HepG2 (cell line): Measurements from ENCODE around the gene CADM1. TPM values are rescaled to one million over a fixed set of nuclear protein-coding genes. Genes with fewer than 3 reads are reported as not detected.
A peak's percentile ranks its signal among the peaks of the same experiment; 100 is the strongest.

ENCODE experiments used
- ATAC-seq: fragments of 200-7000 bp; cut with Tn5 transposase; 3 replicates; pipeline ENCODE4 v1.9.1; 2020; ENCODE audit warnings: mild to moderate bottlenecking, moderate library complexity
- BruUV-seq: library from RNA; stranded (reverse); fragments of 400-500 nt; replicated peaks from 2 replicates; lab custom pipeline; 2021; lab: Mats Ljungman, UMichigan
- CTCF ChIA-PET: fragments of 300-600 bp; formaldehyde crosslinking; extraction: SDS; loops from one replicate; lab custom pipeline; 2021; ENCODE audit warnings: low total read pairs, inconsistent platforms, low intra/inter-chr PET ratio; lab: Yijun Ruan, JAX
- POLR2A ChIA-PET: fragments of 350-600 bp; sonication (Branson Sonifier 250); formaldehyde crosslinking; loops from one replicate; lab custom pipeline; 2020; ENCODE audit warnings: antibody characterized with exemption, inconsistent platforms; lab: Yijun Ruan, JAX
- DNase-seq: peaks from one replicate; pipeline ENCODE4 v3.0.0-alpha.2; 2015; ENCODE audit warnings: low spot score
- FAIRE-seq: peaks from 3 replicates; lab custom pipeline; 2011; peaks lifted over from hg19 to GRCh38; lab: Jason Lieb, UNC
- H2AFZ ChIP-seq: one replicate; pipeline ENCODE4 v1.6.1; 2011; ENCODE audit warnings: low read length, inconsistent platforms
- H3K27ac ChIP-seq: fragments of 300-600 bp; 3 replicates; pipeline ENCODE4 v1.8.0; 2011; ENCODE audit warnings: mixed run types, mild to moderate bottlenecking, mixed read lengths, low read length, inconsistent platforms; ENCODE audit not compliant: insufficient read depth; ENCODE audit errors: extremely low read length
- H3K27me3 ChIP-seq, 2 experiments: fragments of 200-600 bp in 1 of 2; 2 replicates in 1 of 2; 3 replicates in 1 of 2; pipeline versions ENCODE4 v1.6.0 to v1.8.0; 2011; ENCODE audit warnings: low read length in 2 of 2, mild to moderate bottlenecking in 2 of 2, moderate library complexity in 2 of 2, inconsistent platforms in 1 of 2; ENCODE audit not compliant: insufficient read depth in 2 of 2, control insufficient read depth in 1 of 2
- H3K36me3 ChIP-seq, 2 experiments: fragments of 200-600 bp in 1 of 2; replicated peaks in 1 of 2; 2 replicates in 1 of 2; 3 replicates in 1 of 2; pipeline versions ENCODE4 v1.5.1 to v1.8.0; 2011; ENCODE audit warnings: low read length in 2 of 2, inconsistent platforms in 1 of 2; ENCODE audit not compliant: insufficient read depth in 2 of 2, control insufficient read depth in 1 of 2
- H3K4me1 ChIP-seq: 2 replicates; pipeline ENCODE4 v1.5.1; 2012; ENCODE audit warnings: low read length, inconsistent platforms; ENCODE audit not compliant: insufficient read depth
- H3K4me2 ChIP-seq: 2 replicates; pipeline ENCODE4 v1.6.0; 2011; ENCODE audit warnings: low read depth, low read length, inconsistent platforms
- H3K4me3 ChIP-seq, 3 experiments: fragments of 200-600 bp in 1 of 3; sonication (generic), shearing (Covaris generic) in 1 of 3; replicated peaks in 1 of 3; 2 replicates each; pipeline ENCODE4 v1.5.1; 2011 to 2016; ENCODE audit warnings: low read length in 3 of 3, inconsistent platforms in 2 of 3, low read depth in 2 of 3, mild to moderate bottlenecking in 2 of 3, control low read depth in 1 of 3, mixed read lengths in 1 of 3; ENCODE audit not compliant: insufficient read depth in 1 of 3
- H3K79me2 ChIP-seq: one replicate; pipeline ENCODE4 v1.6.1; 2011; ENCODE audit warnings: low read length, inconsistent platforms; ENCODE audit not compliant: insufficient read depth
- H3K9ac ChIP-seq: 2 replicates; pipeline ENCODE4 v1.6.0; 2011; ENCODE audit warnings: mild to moderate bottlenecking, low read depth, low read length, inconsistent platforms; ENCODE audit not compliant: insufficient read depth
- H3K9me3 ChIP-seq: 2 replicates; pipeline ENCODE4 v1.5.1; 2012; ENCODE audit warnings: mild to moderate bottlenecking, low read length
- H4K20me1 ChIP-seq: 2 replicates; pipeline ENCODE4 v1.6.0; 2011; ENCODE audit warnings: inconsistent platforms, mild to moderate bottlenecking, low read length, moderate library complexity; ENCODE audit not compliant: insufficient read depth
- AHR ChIP-seq: IDR thresholded peaks from 2 replicates; pipeline ENCODE4 v1.6.1; 2018; ENCODE audit warnings: missing genetic modification reagents, missing compliant biosample characterization
- CREB1 ChIP-seq, 2 experiments: fragments of 450-650 bp in 1 of 2; IDR thresholded peaks; 2 replicates each; pipeline ENCODE4 v1.6.1; 2016 to 2017; ENCODE audit warnings: control low read depth in 1 of 2, mild to moderate bottlenecking in 1 of 2, missing compliant biosample characterization in 1 of 2, missing genetic modification characterization in 1 of 2
- PATZ1 ChIP-seq: sonication (generic); formaldehyde crosslinking; IDR thresholded peaks from 2 replicates; pipeline ENCODE4 v1.4.0; 2020; ENCODE audit warnings: missing genetic modification reagents
- PAX8 ChIP-seq: sonication (generic); formaldehyde crosslinking; IDR thresholded peaks from 2 replicates; pipeline ENCODE4 v1.8.0; 2022; ENCODE audit warnings: mild to moderate bottlenecking, missing genetic modification reagents, borderline replicate concordance
- SP1 ChIP-seq, 2 experiments: fragments of 450-650 bp in 1 of 2; sonication (generic) in 1 of 2; formaldehyde crosslinking in 1 of 2; IDR thresholded peaks; 2 replicates each; pipeline versions ENCODE4 v1.4.0 to v1.6.1; 2016 to 2020; ENCODE audit warnings: missing genetic modification reagents in 1 of 2
- ZC3H13 ChIP-seq: sonication (generic); formaldehyde crosslinking; IDR thresholded peaks from 2 replicates; pipeline ENCODE4 v1.8.1; 2023; ENCODE audit warnings: mild to moderate bottlenecking, missing genetic modification reagents, moderate library complexity
- ZFP36L2 ChIP-seq: sonication (generic); formaldehyde crosslinking; IDR thresholded peaks from 2 replicates; pipeline ENCODE4 v1.4.0; 2020; ENCODE audit warnings: missing genetic modification reagents
- ZNF264 ChIP-seq: sonication (generic); formaldehyde crosslinking; IDR thresholded peaks from 2 replicates; pipeline ENCODE4 v1.4.0; 2020; ENCODE audit warnings: missing genetic modification reagents
- ZNF367 ChIP-seq: sonication (generic); formaldehyde crosslinking; IDR thresholded peaks from 2 replicates; pipeline ENCODE4 v1.4.0; 2020; ENCODE audit warnings: missing genetic modification reagents, borderline replicate concordance
- ZNF484 ChIP-seq: sonication (generic); formaldehyde crosslinking; IDR thresholded peaks from 2 replicates; pipeline ENCODE4 v1.5.1; 2020; ENCODE audit warnings: mild to moderate bottlenecking, low read depth, missing genetic modification reagents, borderline replicate concordance
- ZNF557 ChIP-seq: sonication (generic); formaldehyde crosslinking; IDR thresholded peaks from 2 replicates; pipeline ENCODE4 v1.4.0; 2020; ENCODE audit warnings: missing genetic modification reagents
- ZNF780A ChIP-seq: sonication (generic); formaldehyde crosslinking; IDR thresholded peaks from 2 replicates; pipeline ENCODE4 v1.8.0; 2022; ENCODE audit warnings: mild to moderate bottlenecking, missing genetic modification reagents, moderate library complexity
- WGBS: methylation state at CpG from one replicate; pipeline ENCODE4 v1.1.6; 2017; ENCODE audit warnings: low lambda C conversion rate; 5-methylcytosine and 5-hydroxymethylcytosine counted together
- in situ Hi-C: cut with HindIII; loops from 2 replicates; pipeline ENCODE4 v1.10.0; 2017; ENCODE audit warnings: low pct_unique_long_range_greater_than_20kb; ENCODE audit not compliant: extremely low pct_ligation_motif_present
- intact Hi-C: fragments of 100-400 bp; cut with micrococcal nuclease; formaldehyde crosslinking; loops from one replicate; pipeline ENCODE4 v1.10.0; 2022; ENCODE audit not compliant: unreplicated experiment
- polyA plus RNA-seq, 8 experiments: library from polyadenylated mRNA; depleted of rRNA in 3 of 8; stranded (reverse) in 7 of 8; unstranded in 1 of 8; fragments of >200 nt; fragmentation: Illumina TruSeq in 4 of 8; extraction: Trizol in 4 of 8; gene quantifications; 2 replicates each; pipeline versions ENCODE4 v1.2.1 to v1.2.3, GENCODE V29; 2011 to 2016; ENCODE audit warnings: low read depth in 4 of 8, missing spikeins in 1 of 8, mixed read lengths in 1 of 8; ENCODE audit not compliant: insufficient read depth in 1 of 8
- total RNA-seq, 5 experiments: library from RNA; depleted of rRNA; stranded (reverse); fragments of >200 nt; fragmentation: Illumina TruSeq; extraction: Trizol; gene quantifications; 2 replicates each; pipeline ENCODE4 v1.2.3, GENCODE V29; 2016; ENCODE audit warnings: low read depth in 1 of 5
- TF ChIP-seq, protein P1 (sequence below), 2 experiments: sonication (generic) in 1 of 2; formaldehyde crosslinking in 1 of 2; IDR thresholded peaks; 2 replicates each; pipeline versions ENCODE4 v1.5.1 to v1.6.1; 2011 to 2020; ENCODE audit warnings: borderline replicate concordance in 1 of 2, low read depth in 1 of 2, low read length in 1 of 2, mild to moderate bottlenecking in 1 of 2, missing genetic modification reagents in 1 of 2, moderate library complexity in 1 of 2

Gene CADM1
- total and polyA plus RNA-seq, 2 of the 13 experiments (the other 11 are each of a cell fraction or from before 2014, with no cell fraction given) = 71.3 to 122 TPM

- no peak overlapping the region for H2AFZ ChIP-seq
- CTCF ChIA-PET = no interaction called here
- FAIRE-seq (no peak), ATAC-seq (no peak), DNase-seq (no peak)
- no peaks in the 10 kb centered on the region for H3K79me2 ChIP-seq
- no peaks in the 10 kb centered on the region for H3K9me3 ChIP-seq
- peak overlapping the region; percentile 87 for H3K27ac ChIP-seq
- POLR2A ChIA-PET = interaction anchor here (1.7 to 3.9 kb wide), 2 partner anchors 20 to 24 kb away, joined by 7 to 20 read pairs; partner anchors contain the start of gene CADM1
- TF ChIP-seq ZNF780A (no peak), AHR (CRISPR knock-in tag) (no peak), ZFP36L2 (CRISPR knock-in tag) (no peak), ZNF557 (CRISPR knock-in tag) (no peak), PAX8 (CRISPR knock-in tag) (no peak), ZNF484 (no peak), CREB1 (IDR thresholded peaks at IDR 0.05) (no peak), CREB1 (CRISPR knock-in tag; IDR thresholded peaks at IDR 0.05) (no peak), ZNF367 (CRISPR knock-in tag) (no peak), ZNF264 (no peak), ZC3H13 (no peak), SP1 (IDR thresholded peaks at IDR 0.05) (no peak), SP1 (CRISPR knock-in tag; IDR thresholded peaks at IDR 0.05) (no peak), PATZ1 (CRISPR knock-in tag) (no peak)
- TF ChIP-seq, protein P1, sequence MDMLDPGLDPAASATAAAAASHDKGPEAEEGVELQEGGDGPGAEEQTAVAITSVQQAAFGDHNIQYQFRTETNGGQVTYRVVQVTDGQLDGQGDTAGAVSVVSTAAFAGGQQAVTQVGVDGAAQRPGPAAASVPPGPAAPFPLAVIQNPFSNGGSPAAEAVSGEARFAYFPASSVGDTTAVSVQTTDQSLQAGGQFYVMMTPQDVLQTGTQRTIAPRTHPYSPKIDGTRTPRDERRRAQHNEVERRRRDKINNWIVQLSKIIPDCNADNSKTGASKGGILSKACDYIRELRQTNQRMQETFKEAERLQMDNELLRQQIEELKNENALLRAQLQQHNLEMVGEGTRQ (IDR thresholded peaks at IDR 0.05; ENCODE audit: low read depth, low read length) = no peak
- TF ChIP-seq, protein P1 (CRISPR knock-in tag; IDR thresholded peaks at IDR 0.05; ENCODE audit: borderline replicate concordance) = no peak
- BruUV-seq = no TSS peak
- no peaks in the 10 kb centered on the region for H4K20me1 ChIP-seq
- H3K4me2 ChIP-seq = peak overlapping the region; percentile 72
- intact Hi-C loops (loop anchor here (2.0 kb wide), 1 partner anchor 20 kb away; the partner anchor contains the start of gene CADM1), in situ Hi-C loops (no loop called here)
- no peaks in the 10 kb centered on the region for H3K36me3 ChIP-seq
- 31% methylated on average over 1 of the region's 1 CpG for WGBS
- H3K27me3 ChIP-seq = no peaks in the 10 kb centered on the region
- no peak overlapping the region for H3K9ac ChIP-seq
- H3K4me1 ChIP-seq = peaks cover 73% of the 10 kb centered on the region
- no peak overlapping the region; a peak in 1 of 6 replicates for H3K4me3 ChIP-seq
Observed at GRCh38 chr11:115524572-115524971, 20.4 kb upstream of the CADM1 start.
